ENCODE data around the gene RRBP1. TPM values are rescaled to one million over a fixed set of nuclear protein-coding genes. Genes with fewer than 3 reads are reported as not detected.

Gene RRBP1, protein sequence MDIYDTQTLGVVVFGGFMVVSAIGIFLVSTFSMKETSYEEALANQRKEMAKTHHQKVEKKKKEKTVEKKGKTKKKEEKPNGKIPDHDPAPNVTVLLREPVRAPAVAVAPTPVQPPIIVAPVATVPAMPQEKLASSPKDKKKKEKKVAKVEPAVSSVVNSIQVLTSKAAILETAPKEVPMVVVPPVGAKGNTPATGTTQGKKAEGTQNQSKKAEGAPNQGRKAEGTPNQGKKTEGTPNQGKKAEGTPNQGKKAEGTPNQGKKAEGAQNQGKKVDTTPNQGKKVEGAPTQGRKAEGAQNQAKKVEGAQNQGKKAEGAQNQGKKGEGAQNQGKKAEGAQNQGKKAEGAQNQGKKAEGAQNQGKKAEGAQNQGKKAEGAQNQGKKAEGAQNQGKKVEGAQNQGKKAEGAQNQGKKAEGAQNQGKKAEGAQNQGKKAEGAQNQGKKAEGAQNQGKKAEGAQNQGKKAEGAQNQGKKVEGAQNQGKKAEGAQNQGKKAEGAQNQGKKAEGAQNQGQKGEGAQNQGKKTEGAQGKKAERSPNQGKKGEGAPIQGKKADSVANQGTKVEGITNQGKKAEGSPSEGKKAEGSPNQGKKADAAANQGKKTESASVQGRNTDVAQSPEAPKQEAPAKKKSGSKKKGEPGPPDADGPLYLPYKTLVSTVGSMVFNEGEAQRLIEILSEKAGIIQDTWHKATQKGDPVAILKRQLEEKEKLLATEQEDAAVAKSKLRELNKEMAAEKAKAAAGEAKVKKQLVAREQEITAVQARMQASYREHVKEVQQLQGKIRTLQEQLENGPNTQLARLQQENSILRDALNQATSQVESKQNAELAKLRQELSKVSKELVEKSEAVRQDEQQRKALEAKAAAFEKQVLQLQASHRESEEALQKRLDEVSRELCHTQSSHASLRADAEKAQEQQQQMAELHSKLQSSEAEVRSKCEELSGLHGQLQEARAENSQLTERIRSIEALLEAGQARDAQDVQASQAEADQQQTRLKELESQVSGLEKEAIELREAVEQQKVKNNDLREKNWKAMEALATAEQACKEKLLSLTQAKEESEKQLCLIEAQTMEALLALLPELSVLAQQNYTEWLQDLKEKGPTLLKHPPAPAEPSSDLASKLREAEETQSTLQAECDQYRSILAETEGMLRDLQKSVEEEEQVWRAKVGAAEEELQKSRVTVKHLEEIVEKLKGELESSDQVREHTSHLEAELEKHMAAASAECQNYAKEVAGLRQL (N-terminal part only)
- 116 TPM for polyA plus RNA-seq (2012; ENCODE audit: insufficient read length, low read depth)

- TF ChIP-seq SIN3A (IDR thresholded peaks at IDR 0.05; ENCODE audit: borderline replicate concordance, insufficient read depth, low read length) (no peak), FOXP2 (optimal IDR thresholded peaks at IDR 0.05; ENCODE audit: borderline replicate concordance, extremely low read depth, extremely low read length, insufficient read depth) (peak; percentile 47), TAF1 (IDR thresholded peaks at IDR 0.05; ENCODE audit: borderline replicate concordance, insufficient read depth, low read length) (peak; percentile 91), POLR2AphosphoS5 (IDR thresholded peaks at IDR 0.05; ENCODE audit: low read depth, low read length) (peak; percentile 77), REST (IDR thresholded peaks at IDR 0.05; ENCODE audit: insufficient read depth in 1 of 2, low read depth in 2 of 2, low read length in 2 of 2) (0 out of 4 replicates have a peak, but pooled peaks of 1 of the 2 experiments have one; percentile 18)
Observed at GRCh38 chr20:17682103-17682888, at the start of gene RRBP1. RRBP1 (minus strand) TSS chr20:17682242; CDS start chr20:17660507, 21,735 bp downstream.

DNA sequence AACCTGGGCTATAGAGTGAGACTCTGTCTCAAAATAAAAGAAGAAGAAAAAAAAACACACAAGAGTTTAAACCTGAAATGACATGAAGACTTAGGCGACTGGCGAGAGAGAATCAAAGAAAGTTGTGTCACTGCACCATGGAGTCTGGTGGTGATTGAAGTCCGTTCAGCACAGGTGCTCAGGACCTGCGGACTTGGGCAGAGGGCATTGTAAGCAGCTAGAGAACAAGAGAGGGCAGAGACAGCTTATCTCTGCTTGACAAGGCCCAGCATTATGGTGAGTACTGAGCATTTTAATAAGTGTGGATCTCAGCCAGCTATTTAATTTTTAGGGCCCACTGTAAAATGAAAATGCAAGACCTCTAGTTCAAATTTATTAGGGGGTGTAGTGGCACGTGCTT, 49.2 kb upstream of the RRBP1 start:
- TF ChIP-seq SIN3A (IDR thresholded peaks at IDR 0.05; ENCODE audit: borderline replicate concordance, insufficient read depth, low read length) (no peak), FOXP2 (optimal IDR thresholded peaks at IDR 0.05; ENCODE audit: borderline replicate concordance, extremely low read depth, extremely low read length, insufficient read depth) (no peak), TAF1 (IDR thresholded peaks at IDR 0.05; ENCODE audit: borderline replicate concordance, insufficient read depth, low read length) (no peak)

GRCh38 chr20:17730071-17730470, 48.0 kb upstream of the RRBP1 start:
- TF ChIP-seq REST (IDR thresholded peaks at IDR 0.05; ENCODE audit: insufficient read depth in 1 of 2, low read depth in 2 of 2, low read length in 2 of 2) (no peak), FOXP2 (optimal IDR thresholded peaks at IDR 0.05; ENCODE audit: borderline replicate concordance, extremely low read depth, extremely low read length, insufficient read depth) (no peak), SIN3A (IDR thresholded peaks at IDR 0.05; ENCODE audit: borderline replicate concordance, insufficient read depth, low read length) (no peak), TAF1 (IDR thresholded peaks at IDR 0.05; ENCODE audit: borderline replicate concordance, insufficient read depth, low read length) (no peak), POLR2AphosphoS5 (IDR thresholded peaks at IDR 0.05; ENCODE audit: low read depth, low read length) (no peak)

DNA sequence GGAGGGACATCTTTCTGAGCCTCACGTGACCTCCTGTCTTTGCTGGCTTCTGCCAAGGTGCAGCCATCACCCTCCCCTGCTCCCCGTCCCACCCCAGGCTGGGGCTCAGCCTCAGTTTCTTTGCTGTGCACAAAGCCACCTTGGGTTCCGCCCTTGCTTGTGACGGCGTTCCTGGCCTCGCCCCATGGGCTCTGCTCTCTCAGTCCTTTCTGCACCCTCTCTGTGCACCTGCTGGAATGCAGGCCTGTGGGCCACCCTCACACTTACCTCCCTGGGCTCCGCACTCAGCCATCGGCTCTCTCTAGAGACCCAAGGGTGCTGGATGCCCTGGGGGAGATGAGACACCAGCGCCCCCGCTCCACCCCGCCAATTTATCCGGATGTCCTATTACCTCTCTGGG, 46.0 kb upstream of the RRBP1 start:
- TF ChIP-seq REST (IDR thresholded peaks at IDR 0.05; ENCODE audit: insufficient read depth in 1 of 2, low read depth in 2 of 2, low read length in 2 of 2): no peak
- TF ChIP-seq FOXP2 (optimal IDR thresholded peaks at IDR 0.05; ENCODE audit: borderline replicate concordance, extremely low read depth, extremely low read length, insufficient read depth): no peak
- no peak for TF ChIP-seq POLR2AphosphoS5 (IDR thresholded peaks at IDR 0.05; ENCODE audit: low read depth, low read length)
